ENCODE measurements around the gene WDR86.

GRCh38 chr7:151376218-151376902 is 33.5 kb downstream of the WDR86 start:
- TF ChIP-seq, protein P1, sequence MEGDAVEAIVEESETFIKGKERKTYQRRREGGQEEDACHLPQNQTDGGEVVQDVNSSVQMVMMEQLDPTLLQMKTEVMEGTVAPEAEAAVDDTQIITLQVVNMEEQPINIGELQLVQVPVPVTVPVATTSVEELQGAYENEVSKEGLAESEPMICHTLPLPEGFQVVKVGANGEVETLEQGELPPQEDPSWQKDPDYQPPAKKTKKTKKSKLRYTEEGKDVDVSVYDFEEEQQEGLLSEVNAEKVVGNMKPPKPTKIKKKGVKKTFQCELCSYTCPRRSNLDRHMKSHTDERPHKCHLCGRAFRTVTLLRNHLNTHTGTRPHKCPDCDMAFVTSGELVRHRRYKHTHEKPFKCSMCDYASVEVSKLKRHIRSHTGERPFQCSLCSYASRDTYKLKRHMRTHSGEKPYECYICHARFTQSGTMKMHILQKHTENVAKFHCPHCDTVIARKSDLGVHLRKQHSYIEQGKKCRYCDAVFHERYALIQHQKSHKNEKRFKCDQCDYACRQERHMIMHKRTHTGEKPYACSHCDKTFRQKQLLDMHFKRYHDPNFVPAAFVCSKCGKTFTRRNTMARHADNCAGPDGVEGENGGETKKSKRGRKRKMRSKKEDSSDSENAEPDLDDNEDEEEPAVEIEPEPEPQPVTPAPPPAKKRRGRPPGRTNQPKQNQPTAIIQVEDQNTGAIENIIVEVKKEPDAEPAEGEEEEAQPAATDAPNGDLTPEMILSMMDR (IDR thresholded peaks at IDR 0.05; ENCODE audit: low read length): no peak
- TF ChIP-seq EZH2 (optimal IDR thresholded peaks at IDR 0.05; ENCODE audit: low read depth, low read length) (no peak), EZH2phosphoT487 (IDR thresholded peaks at IDR 0.05; ENCODE audit: low read length) (no peak)

Measured in MM.1S (cell line).